Gastroesophageal sphincter (tissue), 3 donors: ENCODE measurements around the gene ANO9.

Experiments used
- CTCF ChIP-seq, 4 experiments: fragments of 200-600 bp in 2 of 4; fragments of 450-650 bp in 2 of 4; sonication (generic) in 1 of 4; IDR thresholded peaks; one replicate each; pipeline ENCODE4 v1.5.1; 2017 to 2019; ENCODE audit warnings: antibody characterized with exemption in 4 of 4, mild to moderate bottlenecking in 2 of 4, moderate library complexity in 2 of 4
- POLR2A ChIP-seq, 2 donors: fragments of 450-650 bp; IDR thresholded peaks; one replicate each; pipeline ENCODE4 v1.6.1; 2017; ENCODE audit warnings: antibody characterized with exemption in 2 of 2, mild to moderate bottlenecking in 2 of 2, moderate library complexity in 1 of 2

DNA sequence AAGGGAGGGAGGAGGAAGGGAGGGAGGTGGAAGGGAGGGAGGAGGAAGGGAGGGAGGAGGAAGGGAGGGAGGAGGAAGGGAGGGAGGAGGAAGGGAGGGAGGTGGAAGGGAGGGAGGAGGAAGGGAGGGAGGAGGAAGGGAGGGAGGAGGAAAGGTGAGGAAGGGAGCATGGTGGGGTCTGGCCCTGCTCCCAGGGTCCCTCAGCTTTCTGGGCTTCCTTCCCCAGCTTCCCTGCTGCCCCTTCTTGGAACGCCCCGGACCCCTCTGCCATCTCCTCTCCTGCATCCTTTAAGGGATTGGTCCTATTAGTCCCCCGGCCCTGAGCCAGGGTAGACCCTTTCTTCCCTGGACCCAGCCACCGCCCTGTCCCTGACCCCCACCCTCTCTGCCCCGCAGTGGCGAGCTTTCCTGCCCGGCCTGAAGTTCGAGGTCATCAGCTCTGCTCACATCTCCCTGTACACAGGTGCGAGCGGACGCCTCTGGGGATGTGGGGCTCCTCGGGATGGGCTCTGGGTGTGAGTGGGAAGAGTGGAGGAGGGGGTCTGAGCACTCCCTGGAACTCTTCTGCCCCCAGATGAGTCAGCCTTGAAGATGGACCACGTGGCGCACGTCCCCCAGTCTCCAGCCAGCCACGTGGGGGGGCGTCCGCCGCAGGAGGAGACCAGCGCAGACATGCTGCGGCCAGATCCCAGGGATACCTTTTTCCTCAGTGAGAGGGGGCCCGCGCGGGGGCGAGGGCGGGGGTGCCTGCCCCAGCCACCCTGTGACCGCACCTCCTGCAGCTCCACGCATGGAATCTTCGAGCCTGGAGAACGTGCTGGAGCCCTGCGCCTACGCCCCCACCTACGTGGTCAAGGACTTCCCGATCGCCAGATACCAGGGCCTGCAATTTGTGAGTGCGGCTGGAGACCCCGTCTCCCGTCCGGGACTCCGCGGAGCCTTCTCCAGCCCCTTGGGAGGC is 66.5 kb downstream of the ANO9 start:
- TF ChIP-seq CTCF (IDR thresholded peaks at IDR 0.05) (no peak), POLR2A (IDR thresholded peaks at IDR 0.05) (no peak)
